Endothelial cell of umbilical vein (primary cell): ENCODE data around the gene TRIM10. TPM values are rescaled to one million over a fixed set of nuclear protein-coding genes. Genes with fewer than 3 reads are reported as not detected.
A peak's percentile ranks its signal among the peaks of the same experiment; 100 is the strongest.

Experiments used
- BruUV-seq: library from RNA; stranded (reverse); fragments of 400-500 nt; replicated peaks from 2 replicates; lab custom pipeline; 2021; lab: Mats Ljungman, UMichigan
- CTCF ChIA-PET: fragments of 300-600, 350-600 bp; sonication (Branson Sonifier 250); formaldehyde crosslinking; loops from one replicate; lab custom pipeline; 2021; ENCODE audit warnings: antibody characterized with exemption, inconsistent platforms; lab: Charles Lee
- POLR2A ChIA-PET: fragments of 300-600, 350-600 bp; sonication (Branson Sonifier 250); formaldehyde crosslinking; loops from one replicate; lab custom pipeline; 2021; ENCODE audit warnings: antibody characterized with exemption, inconsistent platforms; lab: Charles Lee
- DNase-seq: peaks from one replicate; pipeline ENCODE4 v3.0.0-alpha.2; 2011; ENCODE audit warnings: low read depth, low spot score
- FAIRE-seq: peaks from 2 replicates; lab custom pipeline; 2011; peaks lifted over from hg19 to GRCh38; lab: Jason Lieb, UNC
- H2AFZ ChIP-seq: 2 replicates; pipeline ENCODE4 v1.6.0; 2012; ENCODE audit warnings: low read depth, low read length, control low read depth, inconsistent platforms
- H3K27ac ChIP-seq: 2 replicates; pipeline ENCODE4 v1.5.1; 2011; ENCODE audit warnings: low read depth, mild to moderate bottlenecking, control low read depth, low read length, moderate library complexity; ENCODE audit not compliant: insufficient read depth
- H3K27me3 ChIP-seq, 2 experiments: 2 replicates each; pipeline versions ENCODE4 v1.6.0 to v1.6.1; 2011; ENCODE audit warnings: low read length in 2 of 2, mixed read lengths in 1 of 2; ENCODE audit not compliant: control insufficient read depth in 2 of 2, insufficient read depth in 2 of 2
- H3K36me3 ChIP-seq, 2 experiments: 2 replicates in 1 of 2; 3 replicates in 1 of 2; pipeline ENCODE4 v1.5.1; 2011; ENCODE audit warnings: low read length in 2 of 2, mild to moderate bottlenecking in 1 of 2, moderate library complexity in 1 of 2; ENCODE audit not compliant: control insufficient read depth in 2 of 2, insufficient read depth in 2 of 2; ENCODE audit errors: extremely low read depth in 1 of 2
- H3K4me1 ChIP-seq: 3 replicates; pipeline ENCODE4 v1.5.1; 2011; ENCODE audit warnings: mild to moderate bottlenecking, low read length; ENCODE audit not compliant: control insufficient read depth, insufficient read depth; ENCODE audit errors: extremely low read depth
- H3K4me2 ChIP-seq: 2 replicates; pipeline ENCODE4 v1.6.1; 2011; ENCODE audit warnings: low read length, control low read depth, mixed read lengths; ENCODE audit not compliant: insufficient read depth
- H3K4me3 ChIP-seq, 3 experiments: fragments of 200-600 bp in 1 of 3; sonication (generic), shearing (Covaris generic) in 1 of 3; replicated peaks in 1 of 3; 2 replicates each; pipeline ENCODE4 v1.5.1; 2011 to 2016; ENCODE audit warnings: control low read depth in 3 of 3, low read length in 3 of 3, mild to moderate bottlenecking in 2 of 3, inconsistent platforms in 1 of 3, low read depth in 1 of 3, moderate library complexity in 1 of 3; ENCODE audit not compliant: insufficient read depth in 1 of 3
- H3K79me2 ChIP-seq: 2 replicates; pipeline ENCODE4 v1.6.0; 2012; ENCODE audit warnings: low read length, inconsistent platforms; ENCODE audit not compliant: control insufficient read depth, insufficient read depth
- H3K9ac ChIP-seq: replicated peaks from 2 replicates; pipeline ENCODE3; 2011; ENCODE audit warnings: low read length, control low read depth; ENCODE audit not compliant: insufficient read depth; ENCODE audit errors: extremely low read depth
- H3K9me1 ChIP-seq: replicated peaks from 3 replicates; pipeline ENCODE4 v1.6.0; 2011; ENCODE audit warnings: mild to moderate bottlenecking, low read length; ENCODE audit not compliant: control insufficient read depth, insufficient read depth; ENCODE audit errors: extremely low read depth
- H3K9me3 ChIP-seq: replicated peaks from 2 replicates; pipeline ENCODE4 v1.5.1; 2012; ENCODE audit warnings: low read length, inconsistent platforms; ENCODE audit not compliant: control insufficient read depth, insufficient read depth
- H4K20me1 ChIP-seq: replicated peaks from 2 replicates; pipeline ENCODE3; 2011; ENCODE audit warnings: mild to moderate bottlenecking, low read length; ENCODE audit not compliant: control insufficient read depth, insufficient read depth; ENCODE audit errors: extremely low read depth
- CTCF ChIP-seq, 2 donors: IDR thresholded peaks; 1 replicate in 1 of 2; 2 replicates in 1 of 2; pipeline ENCODE4 v1.5.1; 2011; ENCODE audit warnings: low read length in 2 of 2, mild to moderate bottlenecking in 2 of 2, moderate library complexity in 2 of 2, control low read depth in 1 of 2, inconsistent platforms in 1 of 2, low read depth in 1 of 2; ENCODE audit not compliant: insufficient read depth in 1 of 2; ENCODE audit errors: extremely low read depth in 1 of 2
- EZH2 ChIP-seq: IDR thresholded peaks from 2 replicates; pipeline ENCODE4 v1.6.1; 2012; ENCODE audit warnings: borderline replicate concordance, low read depth, mild to moderate bottlenecking, moderate library complexity, low read length, inconsistent platforms; ENCODE audit not compliant: severe bottlenecking
- FOS ChIP-seq: IDR thresholded peaks from 2 replicates; pipeline ENCODE4 v1.6.1; 2011; ENCODE audit warnings: mild to moderate bottlenecking, low read length, moderate library complexity, borderline replicate concordance; ENCODE audit not compliant: insufficient read depth
- GATA2 ChIP-seq: IDR thresholded peaks from 2 replicates; pipeline ENCODE4 v1.7.0; 2011; ENCODE audit warnings: low read depth, mild to moderate bottlenecking, moderate library complexity, mixed read lengths, low read length; ENCODE audit not compliant: insufficient read length, insufficient read depth
- JUN ChIP-seq: IDR thresholded peaks from 2 replicates; pipeline ENCODE4 v1.6.1; 2011; ENCODE audit warnings: borderline replicate concordance, low read depth; ENCODE audit not compliant: insufficient read length, insufficient read depth
- MYC ChIP-seq: IDR thresholded peaks from one replicate; pipeline ENCODE4 v1.6.1; 2011; ENCODE audit warnings: mild to moderate bottlenecking, low read depth, low read length
- POLR2AphosphoS5 ChIP-seq: IDR thresholded peaks from 2 replicates; pipeline ENCODE4 v1.6.1; 2012; ENCODE audit warnings: low read depth, mild to moderate bottlenecking, control low read depth, low read length, moderate library complexity; ENCODE audit not compliant: insufficient read depth
- dilution Hi-C: fragments of 300-500 bp; cut with MboI; formaldehyde crosslinking; loops from one replicate; pipeline ENCODE4 v1.15.0; 2019; ENCODE audit warnings: low sequenced_read_pairs; ENCODE audit not compliant: extremely low pct_ligation_motif_present
- intact Hi-C: fragments of 100-400 bp; cut with micrococcal nuclease; formaldehyde crosslinking; loops from one replicate; pipeline ENCODE4 v1.10.0; 2022
- polyA plus RNA-seq, 4 experiments: library from polyadenylated mRNA; depleted of rRNA in 3 of 4; stranded (reverse) in 3 of 4; unstranded in 1 of 4; fragments of >200 nt; gene quantifications; 2 replicates each; pipeline versions ENCODE4 v1.2.1 to v1.2.3, GENCODE V29; 2011 to 2012; ENCODE audit warnings: missing spikeins in 1 of 4
- total RNA-seq: library from RNA; stranded (reverse); gene quantifications from 2 replicates; pipeline ENCODE4 v1.2.3, GENCODE V29; 2021

Gene TRIM10
- total and polyA plus RNA-seq, 2 donors (not counting 3 experiments of a cell fraction or from before 2014, with no cell fraction given), result not detected

- dilution Hi-C loops, result no loop called here
- DNase-seq (no peak), FAIRE-seq (no peak)
- Histone ChIP-seq H3K9ac (no peak overlapping the region), H3K27ac (no peak overlapping the region), H2AFZ (peak overlapping the region; percentile 34), H3K9me3 (no peaks in the 10 kb centered on the region), H3K4me3 (no peak overlapping the region), H3K4me1 (no peaks in the 10 kb centered on the region), H3K27me3 (peaks cover 54 to 80% of the 10 kb centered on the region in 2 experiments), H3K36me3 (no peaks in the 10 kb centered on the region), H3K4me2 (no peak overlapping the region), H3K9me1 (no peaks in the 10 kb centered on the region), H3K79me2 (no peaks in the 10 kb centered on the region), H4K20me1 (no peaks in the 10 kb centered on the region)
- no TSS peak for BruUV-seq
- TF ChIP-seq GATA2 (no peak), JUN (no peak), FOS (no peak), EZH2 (peak; percentile 86), CTCF (IDR thresholded peaks at IDR 0.05; ENCODE audit: extremely low read depth in 1 of 2, insufficient read depth in 1 of 2, low read depth in 1 of 2, low read length in 2 of 2) (no peak), POLR2AphosphoS5 (no peak), MYC (no peak)
- ChIA-PET POLR2A (no interaction called here), CTCF (interaction anchor here (1.1 to 1.2 kb wide), 3 partner anchors 41 to 155 kb away, joined by 3 to 4 read pairs (median 3); no protein-coding TSS in a partner anchor)
- intact Hi-C loops, result loop anchor here (10.0 kb wide), 1 partner anchor 147 kb away; no protein-coding TSS in a partner anchor
Observed at GRCh38 chr6:30171677-30172471, 10.9 kb upstream of the TRIM10 start.
